GM21526 (cell line): ENCODE results near the gene NR3C1.

Source experiments
- ATAC-seq: cut with Tn5 transposase; IDR thresholded peaks from one replicate; pipeline ENCODE4 v1.9.1; 2021; ENCODE audit warnings: moderate library complexity; ENCODE audit not compliant: unreplicated experiment, low FRiP score

NR3C1 gene

DNA sequence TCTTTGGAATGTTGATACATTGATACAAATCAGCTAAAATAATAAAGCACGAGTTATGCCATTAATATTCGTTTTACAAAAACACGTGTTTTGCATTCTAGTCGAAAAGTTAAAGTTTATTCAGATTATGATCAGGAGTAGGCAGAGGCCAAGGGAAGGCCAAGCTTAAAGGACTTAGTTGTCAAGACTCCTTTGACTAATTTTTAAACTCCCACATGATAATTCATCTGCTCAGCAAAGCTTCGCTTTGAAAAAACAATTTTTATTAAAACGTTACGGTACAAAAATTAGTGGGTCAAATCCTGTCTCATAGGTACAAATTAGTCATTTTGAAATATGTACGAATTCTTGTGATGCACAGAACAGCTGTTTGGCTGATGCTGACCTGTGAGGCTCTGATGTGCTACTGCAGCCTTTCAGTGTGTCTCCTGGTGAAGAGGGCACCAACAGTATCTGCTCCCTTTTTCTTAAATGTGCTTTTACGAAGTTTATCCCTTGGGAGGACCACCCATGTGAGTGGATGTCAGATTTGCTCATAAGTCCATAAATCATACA is 23.0 kb upstream of the NR3C1 start:
- no peak for ATAC-seq

DNA sequence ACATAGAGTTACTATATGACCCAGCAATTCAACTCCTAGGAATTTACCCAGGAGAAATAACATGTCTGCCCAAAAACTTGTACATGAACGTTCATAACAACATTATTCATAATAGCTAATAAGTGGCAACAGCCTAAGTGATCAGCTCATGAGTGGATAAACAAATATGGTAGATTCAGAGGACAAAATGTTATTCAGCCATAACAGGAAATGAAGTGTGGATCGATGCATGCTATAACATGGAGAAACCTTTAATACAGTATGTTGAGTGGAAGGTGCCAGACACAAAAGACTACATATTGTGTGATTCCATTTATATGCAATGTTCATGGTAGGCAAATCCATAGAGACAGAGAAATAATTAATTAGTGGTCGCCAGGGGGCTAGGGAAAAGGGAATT is 22.3 kb upstream of the NR3C1 start:
- no peak for ATAC-seq

DNA sequence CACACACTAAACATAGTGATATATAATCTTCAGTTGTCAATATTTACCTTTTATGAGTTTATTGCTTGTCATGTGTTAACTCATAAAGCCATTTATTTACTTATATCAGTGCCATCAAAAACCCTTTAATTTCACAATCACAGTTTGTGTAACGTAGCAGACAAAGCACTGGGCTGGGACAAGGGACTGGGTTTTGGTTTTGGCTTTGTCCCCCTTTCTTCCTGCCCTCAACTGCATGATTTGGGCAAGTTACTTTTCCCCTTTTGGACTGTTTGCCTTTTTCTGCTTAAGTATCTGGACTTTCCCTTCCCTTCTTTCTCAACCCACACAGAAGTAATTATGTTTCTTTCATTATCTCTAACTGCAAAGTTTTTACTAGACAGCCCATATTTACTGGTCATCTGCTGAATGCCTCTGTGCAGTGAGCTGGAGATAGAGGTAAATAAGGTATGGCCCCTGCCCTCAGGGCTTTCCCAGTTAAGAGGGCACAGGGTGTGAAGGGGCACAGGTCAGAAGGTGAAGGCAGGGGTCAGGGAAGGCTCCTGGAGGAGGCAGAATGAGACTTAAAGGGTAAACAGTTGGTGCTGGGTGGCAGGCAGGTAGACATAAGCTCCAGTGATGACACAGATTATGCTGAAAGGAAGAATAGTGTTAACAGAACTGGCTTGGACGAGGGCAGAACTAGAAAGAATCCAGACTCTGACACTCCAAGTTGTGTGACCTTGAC is 14.8 kb upstream of the NR3C1 start:
- peak; percentile 44 for ATAC-seq

DNA sequence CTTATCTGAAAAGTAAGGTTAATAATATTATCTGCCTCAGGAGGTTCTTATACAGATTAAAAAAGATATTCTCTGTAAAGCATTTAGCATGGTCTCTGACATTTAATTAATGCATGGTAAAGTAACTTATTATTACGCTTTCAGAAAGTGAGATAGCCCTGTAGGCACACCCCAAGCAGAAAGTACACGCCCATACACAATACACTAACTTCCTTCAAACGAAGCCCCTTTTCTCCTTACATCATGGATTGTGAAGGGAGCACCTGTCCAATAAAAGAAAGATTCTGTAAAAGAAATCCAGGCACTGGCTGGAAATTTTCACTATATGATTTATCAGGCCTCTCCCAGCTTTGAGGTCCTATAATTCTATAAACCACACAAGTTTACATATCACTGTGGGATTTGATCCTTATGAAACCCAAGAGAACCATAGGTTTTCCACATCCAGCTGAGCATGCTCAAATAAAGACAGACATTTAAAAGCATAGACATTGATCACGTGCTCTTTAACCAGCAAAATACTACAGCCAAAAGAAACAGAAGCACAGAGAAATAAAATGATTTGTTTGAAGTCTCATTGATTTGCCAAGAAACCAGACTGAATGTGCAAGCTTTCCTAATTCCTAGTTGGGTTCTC is 14.1 kb upstream of the NR3C1 start:
- ATAC-seq, result no peak

DNA sequence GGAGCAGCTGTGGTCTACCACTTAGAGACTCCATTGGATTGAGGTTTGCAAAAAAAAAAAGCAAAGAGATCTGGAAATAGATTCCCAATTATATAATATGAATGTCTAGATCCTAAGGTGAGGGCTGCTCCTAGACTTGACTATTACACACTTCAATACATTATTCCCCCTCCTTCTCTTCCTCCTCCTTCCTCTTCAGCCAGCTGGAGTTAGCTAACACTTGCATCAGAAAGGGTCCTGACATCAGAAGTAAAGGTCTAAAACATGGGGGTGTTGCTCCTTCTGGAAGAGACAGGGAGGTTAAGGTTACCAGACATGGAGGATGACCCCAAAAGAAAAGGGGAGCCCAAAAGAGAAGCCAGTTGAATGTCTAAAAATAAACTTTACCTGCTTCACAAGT is 12.9 kb upstream of the NR3C1 start:
- ATAC-seq, result no peak

DNA sequence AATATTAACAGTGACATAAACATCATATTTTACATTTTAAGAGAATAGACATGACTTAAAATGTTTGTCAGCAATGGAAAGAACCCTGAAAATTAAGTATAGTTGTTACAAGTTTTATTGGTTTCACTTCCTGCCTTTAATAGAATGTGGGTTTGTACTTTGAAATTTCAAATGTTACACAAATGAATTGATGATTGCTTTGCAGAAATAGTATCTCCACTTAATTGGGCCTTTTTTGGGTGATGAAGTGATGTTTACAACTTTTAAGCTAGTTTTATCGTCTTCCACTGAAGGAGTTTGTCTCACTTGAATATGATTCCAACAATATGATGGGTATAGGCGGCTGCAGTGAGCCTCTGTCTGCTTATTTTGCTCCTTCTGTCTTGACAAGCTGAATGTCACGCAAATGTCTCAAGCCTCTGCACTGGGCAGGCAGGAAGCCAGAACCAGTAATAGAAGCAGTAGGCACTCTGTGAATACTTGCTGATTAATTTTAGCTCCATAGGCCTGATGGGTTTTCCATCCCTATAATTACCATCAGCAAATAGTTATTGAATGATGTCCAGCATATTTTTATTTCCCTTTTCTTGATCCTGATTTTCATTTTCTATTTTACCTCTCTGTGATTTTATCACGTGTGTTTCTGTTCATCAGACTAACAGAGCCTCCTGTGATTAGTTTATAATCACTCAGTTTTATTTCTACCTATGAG is 10.6 kb upstream of the NR3C1 start:
- peak; percentile 55 for ATAC-seq

DNA sequence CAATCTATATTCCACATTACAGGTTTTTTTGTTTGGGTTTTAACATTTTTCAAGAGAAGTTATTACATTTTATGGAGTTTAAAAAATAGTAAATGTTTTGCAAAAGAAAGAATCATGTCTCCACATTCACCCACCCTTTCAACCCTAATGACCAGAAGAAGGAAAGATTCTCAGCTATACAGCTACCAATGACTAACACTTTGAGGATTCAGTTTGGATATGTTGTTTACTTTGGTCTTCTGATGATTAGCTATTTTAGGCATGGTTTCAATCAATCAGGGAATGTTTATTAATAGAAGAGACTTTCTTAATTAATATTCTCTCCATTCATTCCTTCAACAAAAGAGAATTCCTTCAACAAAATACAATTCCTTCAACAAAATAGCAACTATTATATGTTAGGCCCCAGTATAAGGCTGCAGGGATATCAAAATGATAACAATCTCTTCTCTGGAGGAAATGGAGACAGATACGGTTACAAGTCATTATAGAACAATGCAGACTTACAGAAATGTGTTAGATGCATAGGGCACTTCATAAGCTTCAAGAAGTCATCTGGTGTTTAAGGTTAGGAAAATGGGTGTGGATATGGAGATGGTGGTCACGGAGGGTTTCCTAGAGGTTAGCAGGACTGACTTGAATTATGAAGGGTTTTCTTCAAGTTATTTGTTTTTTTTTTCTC is 9.3 kb upstream of the NR3C1 start:
- no peak for ATAC-seq

DNA sequence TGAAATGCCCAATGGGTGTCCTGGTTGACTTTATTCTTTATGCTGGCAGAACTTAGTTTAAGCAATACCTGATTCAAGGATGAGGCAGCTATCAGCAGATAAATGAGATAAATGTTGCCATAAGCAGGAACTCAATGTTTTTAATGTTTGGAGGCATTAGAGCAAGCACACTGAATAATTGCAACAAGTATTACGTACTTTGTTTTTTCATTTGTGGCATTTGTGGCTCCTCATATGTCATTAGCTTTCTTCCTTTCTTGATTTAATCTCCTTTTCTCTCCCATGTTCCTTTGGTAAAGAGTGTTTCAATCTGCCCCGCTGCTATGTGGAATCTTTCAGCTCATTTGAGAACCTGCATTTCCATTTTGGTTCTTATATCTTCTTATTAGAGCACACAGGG is 6.4 kb upstream of the NR3C1 start:
- no peak for ATAC-seq

DNA sequence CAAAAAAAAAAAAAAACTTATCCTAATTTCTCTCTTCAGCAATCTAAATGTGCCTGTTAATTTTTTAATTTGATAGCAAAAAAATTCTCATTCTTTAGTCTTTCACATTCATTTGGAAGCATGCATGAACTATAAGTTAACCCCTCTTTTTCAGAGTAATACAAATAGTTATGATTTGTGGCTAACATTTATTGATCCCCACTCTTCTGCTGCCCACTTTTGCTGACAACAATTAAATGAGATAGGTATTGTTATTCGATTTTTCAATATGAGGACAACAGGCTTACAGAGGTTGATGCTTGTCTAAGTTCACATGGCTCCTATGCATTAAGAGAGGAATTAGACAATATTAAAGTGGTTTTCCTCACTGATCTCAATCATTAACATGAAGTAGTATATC is 2.9 kb upstream of the NR3C1 start:
- ATAC-seq, result no peak

DNA sequence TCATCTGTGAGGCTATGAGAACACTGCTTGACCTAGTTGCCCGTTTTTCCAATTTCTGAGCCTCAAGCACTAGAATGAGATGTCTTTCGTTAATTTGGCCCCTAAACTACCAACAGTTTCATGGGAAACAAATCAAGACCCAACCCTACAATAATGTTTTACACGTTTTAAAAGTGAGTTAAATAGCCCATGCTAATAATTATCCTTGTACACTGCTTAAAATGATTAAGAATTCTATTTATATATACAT is 2.3 kb upstream of the NR3C1 start:
- ATAC-seq, result no peak

DNA sequence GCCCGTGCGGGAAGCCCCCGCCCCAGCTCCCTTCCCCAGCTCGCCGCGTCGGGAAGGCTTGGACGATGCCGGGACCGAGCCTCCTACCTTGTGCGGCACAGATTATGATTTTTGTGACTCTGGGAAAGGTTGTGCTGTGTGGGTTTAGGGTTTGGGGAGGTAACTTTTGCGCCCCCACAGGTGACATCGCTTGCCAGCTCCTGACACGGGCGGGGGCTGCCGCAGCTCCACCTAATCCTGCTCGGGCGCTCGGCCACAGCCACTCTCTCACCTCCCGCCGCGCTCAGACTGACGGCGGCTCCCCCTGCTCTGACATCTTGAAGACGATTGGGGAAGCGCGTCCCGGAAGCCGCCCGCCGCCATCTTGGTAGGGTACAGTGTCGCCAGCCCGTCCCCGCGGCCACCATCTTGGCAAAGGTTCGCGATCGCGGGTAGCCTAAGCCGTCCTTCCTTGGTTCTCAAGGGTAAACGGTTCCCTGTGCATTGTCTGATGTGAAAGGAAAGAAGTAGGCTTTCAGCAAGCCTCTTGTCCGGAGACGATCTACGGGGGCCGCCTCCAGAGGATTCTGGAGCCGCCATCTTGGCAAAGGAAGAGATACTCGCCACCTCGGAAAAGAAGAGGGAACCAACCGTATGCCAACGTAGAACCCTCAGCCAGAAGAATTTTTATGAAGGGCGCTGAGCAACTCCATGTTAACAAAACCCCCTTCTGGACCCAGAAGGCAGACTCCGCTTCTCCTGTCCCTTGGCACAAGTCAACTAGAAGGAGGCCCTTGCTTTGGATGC is 1.8 kb upstream of the NR3C1 start:
- ATAC-seq, result peak; percentile 29

DNA sequence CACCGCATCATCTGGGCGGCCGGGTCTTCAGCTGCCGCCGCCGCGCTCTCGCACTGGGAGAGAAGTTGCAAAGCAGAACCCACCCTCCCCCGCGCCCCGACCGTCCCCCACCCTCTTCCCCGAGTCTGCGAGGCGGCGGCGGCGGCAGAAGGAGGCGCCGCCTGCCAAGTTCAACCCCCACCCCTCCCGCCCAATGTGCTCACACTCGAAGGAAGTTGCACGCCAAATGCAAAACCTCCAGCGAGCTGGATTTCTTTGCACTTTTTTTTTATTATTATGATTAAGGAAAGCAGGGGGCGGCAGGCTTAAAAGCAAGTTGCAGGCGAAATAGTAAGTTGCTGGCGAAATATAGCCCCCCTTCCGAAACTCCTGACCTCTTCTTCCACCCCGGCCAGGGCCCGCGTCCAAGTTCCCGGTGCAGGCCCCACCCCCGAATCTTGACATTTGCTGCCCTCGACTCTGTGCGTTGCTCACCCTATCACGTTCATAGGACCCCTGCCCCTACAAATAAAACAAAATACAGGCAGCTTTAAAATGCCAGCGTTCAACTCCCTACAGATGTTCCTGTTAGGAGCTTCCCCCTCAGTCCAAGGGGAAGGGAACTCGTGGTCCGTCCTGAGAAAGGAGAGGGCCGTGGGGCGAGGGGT is 1.1 kb upstream of the NR3C1 start:
- ATAC-seq, result peak; percentile 10

DNA sequence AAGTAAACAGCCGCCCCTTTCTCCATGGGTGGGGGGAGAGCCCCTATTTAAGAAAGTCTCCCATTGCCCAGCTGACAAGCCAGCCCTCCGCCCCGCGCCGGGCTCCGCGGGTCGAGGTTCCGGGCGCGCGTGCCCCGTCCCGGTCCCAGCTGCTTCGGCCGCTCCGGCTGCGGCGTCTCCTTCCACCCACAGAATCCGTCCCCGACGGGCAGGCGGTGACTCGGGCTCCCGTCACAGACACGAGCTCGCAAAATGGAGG is 223 bp downstream of the NR3C1 start:
- ATAC-seq, result peak; percentile 6

DNA sequence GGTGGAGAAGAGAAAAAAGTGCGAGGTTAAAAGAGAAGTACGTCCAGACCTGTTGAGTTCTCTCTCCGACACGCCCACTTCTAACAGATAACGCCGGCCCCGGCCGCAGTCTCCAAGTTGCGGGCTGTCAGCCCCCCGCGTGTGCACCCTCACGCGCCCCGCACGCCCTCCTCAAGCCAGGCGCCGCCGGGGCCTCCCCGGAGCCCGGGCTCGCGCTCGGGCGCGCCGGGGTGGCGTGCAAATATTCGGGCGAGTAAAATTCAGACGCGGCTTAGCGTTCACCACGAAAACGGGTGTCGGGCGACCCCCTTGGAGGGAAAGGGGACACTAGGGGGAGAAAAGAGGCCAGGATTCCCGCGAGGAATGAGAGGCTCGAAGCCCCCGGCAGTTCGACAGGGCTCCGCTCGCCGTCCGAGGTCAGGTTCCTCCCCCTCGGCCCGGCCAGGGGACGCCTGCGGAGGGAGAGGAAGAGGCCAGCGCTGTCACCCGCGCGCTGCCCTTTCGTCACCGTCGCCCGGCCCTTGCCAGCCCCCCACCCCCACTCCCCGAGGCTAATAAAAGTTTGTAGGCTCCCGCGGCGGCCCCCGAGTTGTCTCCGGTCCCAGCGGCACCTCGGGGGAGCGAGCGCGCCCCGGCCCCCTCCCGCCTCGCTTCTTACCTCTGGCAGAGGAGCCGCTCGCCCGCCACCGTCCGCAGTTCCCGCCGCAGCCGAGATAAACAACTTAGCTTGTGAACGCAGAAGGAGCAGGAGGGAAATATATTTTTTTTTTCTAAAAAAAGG is 743 bp downstream of the NR3C1 start:
- ATAC-seq, result no peak

DNA sequence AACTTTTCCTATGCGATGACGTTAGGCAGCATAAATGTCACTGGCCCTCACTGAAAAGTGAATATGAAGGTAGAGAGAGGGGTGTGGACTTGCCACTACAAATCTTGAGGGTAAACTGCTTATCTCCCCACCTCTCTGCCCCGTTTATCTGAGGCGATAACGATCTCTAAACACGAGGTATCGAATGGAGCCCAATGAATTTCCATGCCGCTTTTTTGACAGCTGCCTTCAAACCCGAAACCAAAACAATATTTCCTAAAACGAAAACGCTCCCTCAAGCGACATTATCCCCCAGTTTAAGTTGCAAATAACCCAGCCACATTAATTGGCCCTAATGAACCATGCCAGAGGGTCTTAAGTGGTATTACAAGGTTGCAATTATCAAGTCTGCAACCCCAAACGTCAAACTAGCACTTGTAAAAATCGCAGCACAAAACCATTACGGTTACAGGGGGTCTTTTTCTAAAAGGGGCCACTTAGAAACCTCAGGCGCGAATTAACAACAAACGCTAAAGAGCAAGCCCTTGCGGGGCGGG is 1.4 kb downstream of the NR3C1 start:
- no peak for ATAC-seq

DNA sequence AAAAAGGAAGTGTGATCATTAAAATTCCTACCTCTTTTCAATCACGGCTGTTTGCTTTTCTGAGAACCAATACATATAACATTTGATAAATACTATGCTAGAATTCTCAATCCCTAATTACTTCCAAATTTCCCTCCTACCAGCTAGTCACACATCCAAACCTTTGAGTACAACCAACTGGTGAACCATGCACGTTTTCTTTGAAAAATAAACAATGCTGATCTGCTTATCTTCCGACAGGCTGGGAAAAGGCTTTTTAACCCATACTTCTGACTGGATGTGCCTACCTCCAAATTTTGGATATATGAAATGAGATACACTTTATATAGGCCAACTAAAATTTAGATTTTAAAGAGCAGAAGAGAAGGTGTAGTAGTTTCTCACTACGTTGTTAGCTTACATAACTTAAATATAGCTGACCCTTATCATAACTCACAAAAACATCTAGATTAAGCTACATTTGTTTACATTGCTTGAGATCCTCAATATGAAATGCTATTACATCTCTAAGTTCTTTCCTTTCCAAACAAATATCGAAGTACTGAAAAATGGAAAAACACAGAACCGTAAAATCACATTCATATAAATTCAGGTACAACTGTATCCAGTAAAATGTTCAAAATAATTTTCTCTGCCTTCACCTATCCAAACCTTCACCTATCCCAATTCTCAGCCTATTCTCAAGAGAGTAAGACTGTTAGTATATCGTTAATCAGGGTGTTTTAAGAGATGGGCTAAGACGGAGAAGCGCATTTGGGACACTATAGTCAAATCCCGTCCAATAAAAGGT is 2.1 kb downstream of the NR3C1 start:
- no peak for ATAC-seq

DNA sequence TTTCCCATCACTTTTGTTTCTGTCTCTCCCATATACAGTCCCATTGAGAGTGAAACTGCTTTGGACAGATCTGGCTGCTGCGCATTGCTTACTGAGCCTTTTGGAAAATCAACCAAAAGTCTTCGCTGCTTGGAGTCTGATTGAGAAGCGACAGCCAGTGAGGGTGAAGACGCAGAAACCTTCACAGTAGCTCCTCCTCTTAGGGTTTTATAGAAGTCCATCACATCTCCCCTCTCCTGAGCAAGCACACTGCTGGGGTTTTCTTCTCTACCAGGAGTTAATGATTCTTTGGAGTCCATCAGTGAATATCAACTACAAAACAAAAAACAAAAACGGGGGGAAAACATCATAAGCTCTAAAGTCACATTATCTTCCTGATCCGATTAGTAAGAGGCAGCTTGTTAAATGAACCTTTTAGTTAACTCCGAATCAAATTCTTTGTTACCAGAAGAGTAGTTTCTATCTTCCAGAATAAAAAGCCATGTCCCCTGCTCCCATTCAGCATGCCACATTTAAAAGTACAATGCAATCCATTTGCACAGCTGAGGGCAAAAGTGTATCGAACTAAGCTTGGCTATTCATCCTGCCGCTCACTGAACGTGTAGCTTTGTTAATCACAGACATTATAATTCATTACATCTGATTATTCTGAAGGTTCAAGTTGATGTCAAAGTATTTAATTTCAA is 2.8 kb downstream of the NR3C1 start:
- ATAC-seq, result no peak
